SH-SY5Y (cell line): ENCODE data around the gene DNM3.

Experiments
- GATA2 ChIP-seq: IDR thresholded peaks from 2 replicates; pipeline ENCODE4 v1.6.1; 2011; ENCODE audit warnings: mild to moderate bottlenecking, low read depth, low read length
- GATA3 ChIP-seq: IDR thresholded peaks from 2 replicates; pipeline ENCODE4 v1.6.1; 2011; ENCODE audit warnings: low read depth, mild to moderate bottlenecking, low read length, moderate library complexity

The DNM3 gene

GRCh38 chr1:172289448-172289847 is 448.1 kb downstream of the DNM3 start:
- no peak for TF ChIP-seq GATA2
- TF ChIP-seq GATA3 = no peak

GRCh38 chr1:172292840-172293239 is 451.5 kb downstream of the DNM3 start:
- TF ChIP-seq GATA2 (no peak), GATA3 (no peak)

- TF ChIP-seq GATA2 (no peak), GATA3 (no peak)
These were observed 452.1 kb downstream of the DNM3 start for GRCh38 chr1:172293429-172293828.

- TF ChIP-seq GATA3 = no peak
- TF ChIP-seq GATA2 = no peak
These were observed 456.8 kb downstream of the DNM3 start for GRCh38 chr1:172298141-172298540.

GRCh38 chr1:172298911-172299310 is 457.6 kb downstream of the DNM3 start:
- no peak for TF ChIP-seq GATA2
- no peak for TF ChIP-seq GATA3

GRCh38 chr1:172299515-172299914 is 458.2 kb downstream of the DNM3 start:
- TF ChIP-seq GATA2 (no peak), GATA3 (no peak)

GRCh38 chr1:172308142-172308541 is 466.8 kb downstream of the DNM3 start:
- no peak for TF ChIP-seq GATA2
- TF ChIP-seq GATA3 = no peak

- TF ChIP-seq GATA3 (no peak), GATA2 (no peak)
These were observed 467.3 kb downstream of the DNM3 start for GRCh38 chr1:172308577-172308976.

GRCh38 chr1:172320733-172321132 is 479.4 kb downstream of the DNM3 start:
- TF ChIP-seq GATA3 = no peak
- no peak for TF ChIP-seq GATA2

GRCh38 chr1:172321451-172321850 is 480.2 kb downstream of the DNM3 start:
- TF ChIP-seq GATA3 = no peak
- TF ChIP-seq GATA2 = no peak

GRCh38 chr1:172322219-172323061 is 481.1 kb downstream of the DNM3 start:
- TF ChIP-seq GATA2 (no peak), GATA3 (no peak)

GRCh38 chr1:172323686-172324085 is 482.4 kb downstream of the DNM3 start:
- TF ChIP-seq GATA3 = no peak
- TF ChIP-seq GATA2 = no peak

- no peak for TF ChIP-seq GATA3
- no peak for TF ChIP-seq GATA2
These were observed 482.8 kb downstream of the DNM3 start for GRCh38 chr1:172324086-172324485.

- no peak for TF ChIP-seq GATA2
- TF ChIP-seq GATA3 = no peak
These were observed 483.5 kb downstream of the DNM3 start for GRCh38 chr1:172324761-172325160.

- TF ChIP-seq GATA3 (no peak), GATA2 (no peak)
These were observed 484.2 kb downstream of the DNM3 start for GRCh38 chr1:172325531-172325930.

GRCh38 chr1:172326136-172326535 is 484.8 kb downstream of the DNM3 start:
- no peak for TF ChIP-seq GATA2
- TF ChIP-seq GATA3 = no peak

GRCh38 chr1:172328266-172328665 is 487.0 kb downstream of the DNM3 start:
- TF ChIP-seq GATA2 = no peak
- no peak for TF ChIP-seq GATA3
